Measurements from ENCODE around the gene NFKBIL1. TPM values are rescaled to one million over a fixed set of nuclear protein-coding genes. Genes with fewer than 3 reads are reported as not detected.

NFKBIL1 gene
- total RNA-seq, 1 experiment from 2014 or later: 33.5 TPM

DNA sequence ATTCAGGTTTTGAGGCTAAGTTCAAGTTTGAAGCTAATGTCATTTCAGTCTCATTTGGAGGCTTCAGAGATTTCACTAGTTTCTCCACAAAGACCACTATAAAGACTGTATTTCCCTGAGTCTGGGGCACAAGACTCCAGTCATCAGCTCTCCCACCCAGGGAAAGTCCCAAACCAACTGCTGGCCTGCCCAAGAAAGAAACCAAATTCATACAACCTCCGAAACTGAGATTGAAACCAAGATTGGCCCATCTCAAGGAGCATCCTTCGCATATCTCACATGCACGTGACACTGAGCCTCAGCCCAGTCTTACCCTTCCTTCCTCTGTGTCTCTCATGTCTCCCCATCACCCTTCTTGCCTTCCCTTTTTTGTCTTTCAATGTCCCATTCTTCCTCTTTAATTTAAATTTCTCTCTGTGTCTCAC is 21.1 kb downstream of the NFKBIL1 start:
- BruUV-seq (replicated peaks): no TSS peak
- TF ChIP-seq, protein P1, sequence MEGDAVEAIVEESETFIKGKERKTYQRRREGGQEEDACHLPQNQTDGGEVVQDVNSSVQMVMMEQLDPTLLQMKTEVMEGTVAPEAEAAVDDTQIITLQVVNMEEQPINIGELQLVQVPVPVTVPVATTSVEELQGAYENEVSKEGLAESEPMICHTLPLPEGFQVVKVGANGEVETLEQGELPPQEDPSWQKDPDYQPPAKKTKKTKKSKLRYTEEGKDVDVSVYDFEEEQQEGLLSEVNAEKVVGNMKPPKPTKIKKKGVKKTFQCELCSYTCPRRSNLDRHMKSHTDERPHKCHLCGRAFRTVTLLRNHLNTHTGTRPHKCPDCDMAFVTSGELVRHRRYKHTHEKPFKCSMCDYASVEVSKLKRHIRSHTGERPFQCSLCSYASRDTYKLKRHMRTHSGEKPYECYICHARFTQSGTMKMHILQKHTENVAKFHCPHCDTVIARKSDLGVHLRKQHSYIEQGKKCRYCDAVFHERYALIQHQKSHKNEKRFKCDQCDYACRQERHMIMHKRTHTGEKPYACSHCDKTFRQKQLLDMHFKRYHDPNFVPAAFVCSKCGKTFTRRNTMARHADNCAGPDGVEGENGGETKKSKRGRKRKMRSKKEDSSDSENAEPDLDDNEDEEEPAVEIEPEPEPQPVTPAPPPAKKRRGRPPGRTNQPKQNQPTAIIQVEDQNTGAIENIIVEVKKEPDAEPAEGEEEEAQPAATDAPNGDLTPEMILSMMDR (IDR thresholded peaks at IDR 0.05; ENCODE audit: unreplicated experiment): no peak
- intact Hi-C loops (cut with micrococcal nuclease; ENCODE audit: unreplicated experiment): no loop called here

DNA sequence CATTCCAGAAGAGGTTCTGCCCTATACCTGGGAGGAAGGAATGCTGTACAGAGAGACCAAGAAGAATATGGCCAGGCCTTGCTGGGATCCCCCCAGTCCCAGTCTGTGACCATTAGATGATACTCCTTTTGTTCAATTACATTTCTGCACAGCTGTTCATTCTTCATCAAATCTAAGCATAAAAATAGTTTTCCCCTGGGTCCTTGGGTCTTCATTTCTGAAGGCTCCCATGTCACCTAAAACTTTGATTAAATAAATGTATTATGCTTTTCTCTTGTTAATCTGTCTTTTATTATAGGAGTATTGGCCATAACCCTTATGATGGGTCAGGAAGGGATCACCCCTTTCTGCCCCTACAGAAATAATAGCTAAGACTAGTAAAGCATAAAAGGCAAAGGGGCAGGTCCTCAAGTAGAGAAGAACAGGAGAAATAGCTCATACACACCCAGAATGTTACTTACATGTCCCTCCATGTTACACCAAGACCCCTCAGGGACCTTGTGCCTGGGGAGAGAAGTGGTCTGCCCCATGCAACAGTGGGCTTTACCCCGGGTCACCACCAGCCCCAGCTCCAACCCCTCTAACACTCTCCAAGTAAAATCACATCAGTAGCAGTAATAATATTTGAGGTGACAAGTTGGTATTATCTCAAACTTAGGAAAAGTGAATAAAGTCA is 22.6 kb downstream of the NFKBIL1 start:
- H3K9me3 Mint-ChIP-seq (ENCODE audit: low read depth, unreplicated experiment): no peaks in the 10 kb centered on the region
- BruUV-seq (replicated peaks): no TSS peak
- no peak for DNase-seq
- H3K4me1 Mint-ChIP-seq (ENCODE audit: low read depth, unreplicated experiment): no peaks in the 10 kb centered on the region
- H3K36me3 Mint-ChIP-seq (ENCODE audit: insufficient read depth, unreplicated experiment): no peaks in the 10 kb centered on the region
- no peak overlapping the region for H3K4me3 Mint-ChIP-seq (ENCODE audit: low read depth, unreplicated experiment)
- CTCF ChIA-PET: interaction anchor here (0.6 to 0.7 kb wide), 2 partner anchors 23 to 1149 kb away, joined by 3 to 4 read pairs; no protein-coding TSS in a partner anchor
- peaks cover 66% of the 10 kb centered on the region for H3K27me3 Mint-ChIP-seq (ENCODE audit: unreplicated experiment)
- TF ChIP-seq, protein P1 (IDR thresholded peaks at IDR 0.05; ENCODE audit: unreplicated experiment): no peak
- intact Hi-C loops (cut with micrococcal nuclease; ENCODE audit: unreplicated experiment): no loop called here
- no peak overlapping the region for H3K27ac Mint-ChIP-seq (ENCODE audit: unreplicated experiment)

More for the DNA sequence above, 21.1 kb downstream of the NFKBIL1 start:
- Mint-ChIP-seq H3K4me1 (ENCODE audit: low read depth, unreplicated experiment) (no peaks in the 10 kb centered on the region), H3K27me3 (ENCODE audit: unreplicated experiment) (peaks cover 59% of the 10 kb centered on the region), H3K27ac (ENCODE audit: unreplicated experiment) (no peak overlapping the region), H3K36me3 (ENCODE audit: insufficient read depth, unreplicated experiment) (peaks cover 5% of the 10 kb centered on the region), H3K9me3 (ENCODE audit: low read depth, unreplicated experiment) (no peaks in the 10 kb centered on the region), H3K4me3 (ENCODE audit: low read depth, unreplicated experiment) (no peak overlapping the region)
- no peak for DNase-seq
- CTCF ChIA-PET: no interaction called here

DNA sequence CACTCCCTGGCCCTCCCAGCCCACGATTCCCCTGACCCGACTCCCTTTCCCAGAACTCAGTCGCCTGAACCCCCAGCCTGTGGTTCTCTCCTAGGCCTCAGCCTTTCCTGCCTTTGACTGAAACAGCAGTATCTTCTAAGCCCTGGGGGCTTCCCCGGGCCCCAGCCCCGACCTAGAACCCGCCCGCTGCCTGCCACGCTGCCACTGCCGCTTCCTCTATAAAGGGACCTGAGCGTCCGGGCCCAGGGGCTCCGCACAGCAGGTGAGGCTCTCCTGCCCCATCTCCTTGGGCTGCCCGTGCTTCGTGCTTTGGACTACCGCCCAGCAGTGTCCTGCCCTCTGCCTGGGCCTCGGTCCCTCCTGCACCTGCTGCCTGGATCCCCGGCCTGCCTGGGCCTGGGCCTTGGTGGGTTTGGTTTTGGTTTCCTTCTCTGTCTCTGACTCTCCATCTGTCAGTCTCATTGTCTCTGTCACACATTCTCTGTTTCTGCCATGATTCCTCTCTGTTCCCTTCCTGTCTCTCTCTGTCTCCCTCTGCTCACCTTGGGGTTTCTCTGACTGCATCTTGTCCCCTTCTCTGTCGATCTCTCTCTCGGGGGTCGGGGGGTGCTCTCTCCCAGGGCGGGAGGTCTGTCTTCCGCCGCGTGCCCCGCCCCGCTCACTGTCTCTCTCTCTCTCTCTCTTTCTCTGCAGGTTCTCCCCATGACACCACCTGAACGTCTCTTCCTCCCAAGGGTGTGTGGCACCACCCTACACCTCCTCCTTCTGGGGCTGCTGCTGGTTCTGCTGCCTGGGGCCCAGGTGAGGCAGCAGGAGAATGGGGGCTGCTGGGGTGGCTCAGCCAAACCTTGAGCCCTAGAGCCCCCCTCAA is 24.9 kb downstream of the NFKBIL1 start, which contains the start of gene LTA:
Gene LTA (plus strand): TSS at position 249 of the 871 bp plus-strand sequence. CDS start 454 bp downstream, at position 703.
- BruUV-seq (replicated peaks): no TSS peak
- intact Hi-C loops (cut with micrococcal nuclease; ENCODE audit: unreplicated experiment): no loop called here
- CTCF ChIA-PET: interaction anchor here (2.3 kb wide), 1 partner anchor 11 kb away, joined by 8 read pairs; no protein-coding TSS in a partner anchor
- no peak for DNase-seq
- no peak within 1 kb of the TSS for H3K4me3 Mint-ChIP-seq (ENCODE audit: low read depth, unreplicated experiment)
- TF ChIP-seq, protein P1 (IDR thresholded peaks at IDR 0.05; ENCODE audit: unreplicated experiment): no peak
- H3K4me1 Mint-ChIP-seq (ENCODE audit: low read depth, unreplicated experiment): no peaks in the 10 kb centered on the region
- peaks cover 79% of the 10 kb centered on the region for H3K27me3 Mint-ChIP-seq (ENCODE audit: unreplicated experiment)
- H3K27ac Mint-ChIP-seq (ENCODE audit: unreplicated experiment): no peak within 1 kb of the TSS
- no peaks in the 10 kb centered on the region for H3K36me3 Mint-ChIP-seq (ENCODE audit: insufficient read depth, unreplicated experiment)
- no peaks in the 10 kb centered on the region for H3K9me3 Mint-ChIP-seq (ENCODE audit: low read depth, unreplicated experiment)

DNA sequence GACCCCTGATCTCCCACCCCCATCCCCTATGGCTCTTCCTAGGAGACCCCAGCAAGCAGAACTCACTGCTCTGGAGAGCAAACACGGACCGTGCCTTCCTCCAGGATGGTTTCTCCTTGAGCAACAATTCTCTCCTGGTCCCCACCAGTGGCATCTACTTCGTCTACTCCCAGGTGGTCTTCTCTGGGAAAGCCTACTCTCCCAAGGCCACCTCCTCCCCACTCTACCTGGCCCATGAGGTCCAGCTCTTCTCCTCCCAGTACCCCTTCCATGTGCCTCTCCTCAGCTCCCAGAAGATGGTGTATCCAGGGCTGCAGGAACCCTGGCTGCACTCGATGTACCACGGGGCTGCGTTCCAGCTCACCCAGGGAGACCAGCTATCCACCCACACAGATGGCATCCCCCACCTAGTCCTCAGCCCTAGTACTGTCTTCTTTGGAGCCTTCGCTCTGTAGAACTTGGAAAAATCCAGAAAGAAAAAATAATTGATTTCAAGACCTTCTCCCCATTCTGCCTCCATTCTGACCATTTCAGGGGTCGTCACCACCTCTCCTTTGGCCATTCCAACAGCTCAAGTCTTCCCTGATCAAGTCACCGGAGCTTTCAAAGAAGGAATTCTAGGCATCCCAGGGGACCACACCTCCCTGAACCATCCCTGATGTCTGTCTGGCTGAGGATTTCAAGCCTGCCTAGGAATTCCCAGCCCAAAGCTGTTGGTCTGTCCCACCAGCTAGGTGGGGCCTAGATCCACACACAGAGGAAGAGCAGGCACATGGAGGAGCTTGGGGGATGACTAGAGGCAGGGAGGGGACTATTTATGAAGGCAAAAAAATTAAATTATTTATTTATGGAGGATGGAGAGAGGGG is 26.1 kb downstream of the NFKBIL1 start:
- CTCF ChIA-PET: interaction anchor here (0.5 to 2.3 kb wide), 3 partner anchors 10 to 14 kb away, joined by 3 to 8 read pairs (median 3); no protein-coding TSS in a partner anchor
- peaks cover 67% of the 10 kb centered on the region for H3K27me3 Mint-ChIP-seq (ENCODE audit: unreplicated experiment)
- H3K27ac Mint-ChIP-seq (ENCODE audit: unreplicated experiment): no peak overlapping the region
- H3K4me1 Mint-ChIP-seq (ENCODE audit: low read depth, unreplicated experiment): no peaks in the 10 kb centered on the region
- DNase-seq: no peak
- H3K36me3 Mint-ChIP-seq (ENCODE audit: insufficient read depth, unreplicated experiment): no peaks in the 10 kb centered on the region
- no peaks in the 10 kb centered on the region for H3K9me3 Mint-ChIP-seq (ENCODE audit: low read depth, unreplicated experiment)
- no peak overlapping the region for H3K4me3 Mint-ChIP-seq (ENCODE audit: low read depth, unreplicated experiment)
- TF ChIP-seq, protein P1 (IDR thresholded peaks at IDR 0.05; ENCODE audit: unreplicated experiment): no peak
- no TSS peak for BruUV-seq (replicated peaks)
- intact Hi-C loops (cut with micrococcal nuclease; ENCODE audit: unreplicated experiment): no loop called here
